GM23338 (cell line): ENCODE results near the gene STK39.

ENCODE experiments used
- CREB1 ChIP-seq: fragments of 250-450 bp; sonication (Bioruptor Pico); IDR thresholded peaks from 2 replicates; pipeline ENCODE4 v1.5.0; 2020; ENCODE audit warnings: low read depth, mild to moderate bottlenecking, moderate library complexity
- EZH2 ChIP-seq: fragments of 200-600 bp; sonication (generic); IDR thresholded peaks from one replicate; pipeline ENCODE4 v1.8.0; 2017; ENCODE audit warnings: antibody characterized with exemption, mild to moderate bottlenecking, low read depth; ENCODE audit not compliant: unreplicated experiment
- EZH2phosphoT487 ChIP-seq: fragments of 200-600 bp; sonication (generic); IDR thresholded peaks from one replicate; pipeline ENCODE4 v1.8.1; 2018; ENCODE audit warnings: antibody characterized with exemption; ENCODE audit not compliant: unreplicated experiment
- JUNB ChIP-seq: IDR thresholded peaks from one replicate; pipeline ENCODE4 v1.6.1; 2016; ENCODE audit warnings: antibody characterized with exemption; ENCODE audit not compliant: unreplicated experiment
- NANOG ChIP-seq: IDR thresholded peaks from 2 replicates; pipeline ENCODE4 v1.6.1; 2016; ENCODE audit warnings: antibody characterized with exemption, borderline replicate concordance
- POLR2AphosphoS5 ChIP-seq: IDR thresholded peaks from 2 replicates; pipeline ENCODE4 v1.6.1; 2016; ENCODE audit warnings: antibody characterized with exemption, low read depth
- STAT1 ChIP-seq: IDR thresholded peaks from one replicate; pipeline ENCODE4 v1.6.1; 2016; ENCODE audit warnings: antibody characterized with exemption; ENCODE audit not compliant: unreplicated experiment
- ZNF114 ChIP-seq: fragments of 250-450 bp; sonication (Bioruptor Pico); IDR thresholded peaks from 2 replicates; pipeline ENCODE4 v1.5.0; 2020; ENCODE audit warnings: mild to moderate bottlenecking, moderate library complexity
- ZNF331 ChIP-seq: fragments of 250-450 bp; sonication (Bioruptor Pico); IDR thresholded peaks from 2 replicates; pipeline ENCODE4 v1.5.0; 2020; ENCODE audit warnings: low read depth, mild to moderate bottlenecking, moderate library complexity
- TF ChIP-seq, protein P1 (sequence below), 2 experiments: fragments of 200-600 bp in 1 of 2; sonication (generic) in 1 of 2; conservative IDR thresholded peaks; 2 replicates each; pipeline versions ENCODE4 v1.5.1 to v1.6.1; 2016 to 2017; ENCODE audit warnings: antibody characterized with exemption in 2 of 2, low read depth in 2 of 2, mild to moderate bottlenecking in 2 of 2, moderate library complexity in 1 of 2
- TF ChIP-seq, protein P2 (sequence below): IDR thresholded peaks from one replicate; pipeline ENCODE4 v1.6.1; 2018; ENCODE audit warnings: antibody characterized with exemption; ENCODE audit not compliant: unreplicated experiment
- TF ChIP-seq, protein P3 (sequence below): IDR thresholded peaks from 2 replicates; pipeline ENCODE4 v1.6.1; 2016; ENCODE audit warnings: antibody characterized with exemption
- TF ChIP-seq, protein P4 (sequence below): fragments of 250-450 bp; sonication (Bioruptor Pico); IDR thresholded peaks from 2 replicates; pipeline ENCODE4 v1.5.0; 2020; ENCODE audit warnings: mild to moderate bottlenecking, moderate library complexity

DNA sequence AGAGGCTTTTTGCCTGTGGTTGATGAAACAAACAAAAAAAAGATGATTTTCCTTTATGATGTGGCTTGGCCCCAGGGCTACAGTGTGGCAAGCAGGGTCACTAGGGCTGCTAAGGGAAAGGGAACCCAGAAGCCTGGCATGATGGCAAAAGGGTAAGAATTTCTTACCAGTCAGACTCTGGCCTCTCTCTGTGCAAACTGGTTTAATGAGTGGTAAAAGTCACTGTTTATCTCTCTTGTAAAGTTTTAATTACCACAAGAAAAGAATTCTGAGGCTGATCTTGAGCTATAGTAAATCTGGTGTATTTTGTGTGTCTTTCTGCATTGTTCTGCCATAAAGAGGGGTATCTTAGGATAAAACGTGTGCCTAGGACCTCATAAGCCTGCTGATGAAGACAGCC lies 275.4 kb downstream of the STK39 start:
- TF ChIP-seq, protein P1, sequence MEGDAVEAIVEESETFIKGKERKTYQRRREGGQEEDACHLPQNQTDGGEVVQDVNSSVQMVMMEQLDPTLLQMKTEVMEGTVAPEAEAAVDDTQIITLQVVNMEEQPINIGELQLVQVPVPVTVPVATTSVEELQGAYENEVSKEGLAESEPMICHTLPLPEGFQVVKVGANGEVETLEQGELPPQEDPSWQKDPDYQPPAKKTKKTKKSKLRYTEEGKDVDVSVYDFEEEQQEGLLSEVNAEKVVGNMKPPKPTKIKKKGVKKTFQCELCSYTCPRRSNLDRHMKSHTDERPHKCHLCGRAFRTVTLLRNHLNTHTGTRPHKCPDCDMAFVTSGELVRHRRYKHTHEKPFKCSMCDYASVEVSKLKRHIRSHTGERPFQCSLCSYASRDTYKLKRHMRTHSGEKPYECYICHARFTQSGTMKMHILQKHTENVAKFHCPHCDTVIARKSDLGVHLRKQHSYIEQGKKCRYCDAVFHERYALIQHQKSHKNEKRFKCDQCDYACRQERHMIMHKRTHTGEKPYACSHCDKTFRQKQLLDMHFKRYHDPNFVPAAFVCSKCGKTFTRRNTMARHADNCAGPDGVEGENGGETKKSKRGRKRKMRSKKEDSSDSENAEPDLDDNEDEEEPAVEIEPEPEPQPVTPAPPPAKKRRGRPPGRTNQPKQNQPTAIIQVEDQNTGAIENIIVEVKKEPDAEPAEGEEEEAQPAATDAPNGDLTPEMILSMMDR (conservative IDR thresholded peaks at IDR 0.05; ENCODE audit: low read depth in 2 of 2) = no peak
- TF ChIP-seq CREB1 (CRISPR knock-in tag) (no peak), EZH2 (no peak), POLR2AphosphoS5 (no peak), EZH2phosphoT487 (no peak), STAT1 (no peak), JUNB (no peak), ZNF331 (CRISPR knock-in tag) (no peak), ZNF114 (CRISPR knock-in tag) (no peak), NANOG (no peak)
- TF ChIP-seq, protein P2, sequence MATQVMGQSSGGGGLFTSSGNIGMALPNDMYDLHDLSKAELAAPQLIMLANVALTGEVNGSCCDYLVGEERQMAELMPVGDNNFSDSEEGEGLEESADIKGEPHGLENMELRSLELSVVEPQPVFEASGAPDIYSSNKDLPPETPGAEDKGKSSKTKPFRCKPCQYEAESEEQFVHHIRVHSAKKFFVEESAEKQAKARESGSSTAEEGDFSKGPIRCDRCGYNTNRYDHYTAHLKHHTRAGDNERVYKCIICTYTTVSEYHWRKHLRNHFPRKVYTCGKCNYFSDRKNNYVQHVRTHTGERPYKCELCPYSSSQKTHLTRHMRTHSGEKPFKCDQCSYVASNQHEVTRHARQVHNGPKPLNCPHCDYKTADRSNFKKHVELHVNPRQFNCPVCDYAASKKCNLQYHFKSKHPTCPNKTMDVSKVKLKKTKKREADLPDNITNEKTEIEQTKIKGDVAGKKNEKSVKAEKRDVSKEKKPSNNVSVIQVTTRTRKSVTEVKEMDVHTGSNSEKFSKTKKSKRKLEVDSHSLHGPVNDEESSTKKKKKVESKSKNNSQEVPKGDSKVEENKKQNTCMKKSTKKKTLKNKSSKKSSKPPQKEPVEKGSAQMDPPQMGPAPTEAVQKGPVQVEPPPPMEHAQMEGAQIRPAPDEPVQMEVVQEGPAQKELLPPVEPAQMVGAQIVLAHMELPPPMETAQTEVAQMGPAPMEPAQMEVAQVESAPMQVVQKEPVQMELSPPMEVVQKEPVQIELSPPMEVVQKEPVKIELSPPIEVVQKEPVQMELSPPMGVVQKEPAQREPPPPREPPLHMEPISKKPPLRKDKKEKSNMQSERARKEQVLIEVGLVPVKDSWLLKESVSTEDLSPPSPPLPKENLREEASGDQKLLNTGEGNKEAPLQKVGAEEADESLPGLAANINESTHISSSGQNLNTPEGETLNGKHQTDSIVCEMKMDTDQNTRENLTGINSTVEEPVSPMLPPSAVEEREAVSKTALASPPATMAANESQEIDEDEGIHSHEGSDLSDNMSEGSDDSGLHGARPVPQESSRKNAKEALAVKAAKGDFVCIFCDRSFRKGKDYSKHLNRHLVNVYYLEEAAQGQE = no peak
- TF ChIP-seq, protein P3, sequence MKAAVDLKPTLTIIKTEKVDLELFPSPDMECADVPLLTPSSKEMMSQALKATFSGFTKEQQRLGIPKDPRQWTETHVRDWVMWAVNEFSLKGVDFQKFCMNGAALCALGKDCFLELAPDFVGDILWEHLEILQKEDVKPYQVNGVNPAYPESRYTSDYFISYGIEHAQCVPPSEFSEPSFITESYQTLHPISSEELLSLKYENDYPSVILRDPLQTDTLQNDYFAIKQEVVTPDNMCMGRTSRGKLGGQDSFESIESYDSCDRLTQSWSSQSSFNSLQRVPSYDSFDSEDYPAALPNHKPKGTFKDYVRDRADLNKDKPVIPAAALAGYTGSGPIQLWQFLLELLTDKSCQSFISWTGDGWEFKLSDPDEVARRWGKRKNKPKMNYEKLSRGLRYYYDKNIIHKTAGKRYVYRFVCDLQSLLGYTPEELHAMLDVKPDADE = no peak
- TF ChIP-seq, protein P4, sequence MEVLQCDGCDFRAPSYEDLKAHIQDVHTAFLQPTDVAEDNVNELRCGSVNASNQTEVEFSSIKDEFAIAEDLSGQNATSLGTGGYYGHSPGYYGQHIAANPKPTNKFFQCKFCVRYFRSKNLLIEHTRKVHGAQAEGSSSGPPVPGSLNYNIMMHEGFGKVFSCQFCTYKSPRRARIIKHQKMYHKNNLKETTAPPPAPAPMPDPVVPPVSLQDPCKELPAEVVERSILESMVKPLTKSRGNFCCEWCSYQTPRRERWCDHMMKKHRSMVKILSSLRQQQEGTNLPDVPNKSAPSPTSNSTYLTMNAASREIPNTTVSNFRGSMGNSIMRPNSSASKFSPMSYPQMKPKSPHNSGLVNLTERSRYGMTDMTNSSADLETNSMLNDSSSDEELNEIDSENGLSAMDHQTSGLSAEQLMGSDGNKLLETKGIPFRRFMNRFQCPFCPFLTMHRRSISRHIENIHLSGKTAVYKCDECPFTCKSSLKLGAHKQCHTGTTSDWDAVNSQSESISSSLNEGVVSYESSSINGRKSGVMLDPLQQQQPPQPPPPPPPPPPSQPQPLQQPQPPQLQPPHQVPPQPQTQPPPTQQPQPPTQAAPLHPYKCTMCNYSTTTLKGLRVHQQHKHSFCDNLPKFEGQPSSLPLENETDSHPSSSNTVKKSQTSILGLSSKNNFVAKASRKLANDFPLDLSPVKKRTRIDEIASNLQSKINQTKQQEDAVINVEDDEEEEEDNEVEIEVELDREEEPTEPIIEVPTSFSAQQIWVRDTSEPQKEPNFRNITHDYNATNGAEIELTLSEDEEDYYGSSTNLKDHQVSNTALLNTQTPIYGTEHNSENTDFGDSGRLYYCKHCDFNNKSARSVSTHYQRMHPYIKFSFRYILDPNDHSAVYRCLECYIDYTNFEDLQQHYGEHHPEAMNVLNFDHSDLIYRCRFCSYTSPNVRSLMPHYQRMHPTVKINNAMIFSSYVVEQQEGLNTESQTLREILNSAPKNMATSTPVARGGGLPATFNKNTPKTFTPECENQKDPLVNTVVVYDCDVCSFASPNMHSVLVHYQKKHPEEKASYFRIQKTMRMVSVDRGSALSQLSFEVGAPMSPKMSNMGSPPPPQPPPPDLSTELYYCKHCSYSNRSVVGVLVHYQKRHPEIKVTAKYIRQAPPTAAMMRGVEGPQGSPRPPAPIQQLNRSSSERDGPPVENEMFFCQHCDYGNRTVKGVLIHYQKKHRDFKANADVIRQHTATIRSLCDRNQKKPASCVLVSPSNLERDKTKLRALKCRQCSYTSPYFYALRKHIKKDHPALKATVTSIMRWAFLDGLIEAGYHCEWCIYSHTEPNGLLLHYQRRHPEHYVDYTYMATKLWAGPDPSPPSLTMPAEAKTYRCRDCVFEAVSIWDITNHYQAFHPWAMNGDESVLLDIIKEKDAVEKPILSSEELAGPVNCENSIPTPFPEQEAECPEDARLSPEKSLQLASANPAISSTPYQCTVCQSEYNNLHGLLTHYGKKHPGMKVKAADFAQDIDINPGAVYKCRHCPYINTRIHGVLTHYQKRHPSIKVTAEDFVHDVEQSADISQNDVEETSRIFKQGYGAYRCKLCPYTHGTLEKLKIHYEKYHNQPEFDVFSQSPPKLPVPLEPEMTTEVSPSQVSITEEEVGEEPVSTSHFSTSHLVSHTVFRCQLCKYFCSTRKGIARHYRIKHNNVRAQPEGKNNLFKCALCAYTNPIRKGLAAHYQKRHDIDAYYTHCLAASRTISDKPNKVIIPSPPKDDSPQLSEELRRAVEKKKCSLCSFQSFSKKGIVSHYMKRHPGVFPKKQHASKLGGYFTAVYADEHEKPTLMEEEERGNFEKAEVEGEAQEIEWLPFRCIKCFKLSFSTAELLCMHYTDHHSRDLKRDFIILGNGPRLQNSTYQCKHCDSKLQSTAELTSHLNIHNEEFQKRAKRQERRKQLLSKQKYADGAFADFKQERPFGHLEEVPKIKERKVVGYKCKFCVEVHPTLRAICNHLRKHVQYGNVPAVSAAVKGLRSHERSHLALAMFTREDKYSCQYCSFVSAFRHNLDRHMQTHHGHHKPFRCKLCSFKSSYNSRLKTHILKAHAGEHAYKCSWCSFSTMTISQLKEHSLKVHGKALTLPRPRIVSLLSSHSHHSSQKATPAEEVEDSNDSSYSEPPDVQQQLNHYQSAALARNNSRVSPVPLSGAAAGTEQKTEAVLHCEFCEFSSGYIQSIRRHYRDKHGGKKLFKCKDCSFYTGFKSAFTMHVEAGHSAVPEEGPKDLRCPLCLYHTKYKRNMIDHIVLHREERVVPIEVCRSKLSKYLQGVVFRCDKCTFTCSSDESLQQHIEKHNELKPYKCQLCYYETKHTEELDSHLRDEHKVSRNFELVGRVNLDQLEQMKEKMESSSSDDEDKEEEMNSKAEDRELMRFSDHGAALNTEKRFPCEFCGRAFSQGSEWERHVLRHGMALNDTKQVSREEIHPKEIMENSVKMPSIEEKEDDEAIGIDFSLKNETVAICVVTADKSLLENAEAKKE (CRISPR knock-in tag) = no peak
